ENCODE results near the gene ANKRD52. TPM values are rescaled to one million over a fixed set of nuclear protein-coding genes. Genes with fewer than 3 reads are reported as not detected.

The ANKRD52 gene
- total and polyA plus RNA-seq, 2 of the 8 experiments (the other 6 are each of a cell fraction or from before 2014, with no cell fraction given), result 14.0 to 36.3 TPM

GRCh38 chr12:56307221-56307965 lies 49.2 kb upstream of the ANKRD52 start:
- DNase-seq (ENCODE audit: low read depth in 1 of 2, low spot score in 2 of 2) (no peak), FAIRE-seq (no peak)
- Histone ChIP-seq H3K4me3 (ENCODE audit: extremely low read depth in 1 of 4, insufficient read depth in 2 of 4, low read depth in 3 of 4, low read length in 4 of 4) (no peak overlapping the region), H3K36me3 (ENCODE audit: control insufficient read depth in 2 of 4, insufficient read depth in 4 of 4, low read length in 3 of 4) (peaks cover 5 to 63% (median 46%) of the 10 kb centered on the region in 4 experiments; a peak in 7 of 8 replicates), H3K18ac (ENCODE audit: extremely low read depth, low read length) (no peak overlapping the region), H4K5ac (ENCODE audit: insufficient read length, low read depth, low read length) (no peak overlapping the region), H2BK120ac (replicated peaks; ENCODE audit: low read depth, low read length) (no peak overlapping the region), H2BK15ac (ENCODE audit: low read length) (no peak overlapping the region), H2BK12ac (ENCODE audit: low read depth, low read length) (no peak overlapping the region), H3K4me2 (ENCODE audit: insufficient read depth in 1 of 2, low read depth in 2 of 2, low read length in 2 of 2) (no peak overlapping the region), H3K9ac (replicated peaks in 1 of 4; ENCODE audit: extremely low read depth in 1 of 4, low read depth in 3 of 4, low read length in 3 of 4) (no peak overlapping the region), H3K23ac (ENCODE audit: insufficient read length) (no peak overlapping the region), H3K27me3 (replicated peaks in 1 of 4; ENCODE audit: control insufficient read depth in 3 of 4, extremely low read depth in 1 of 4, insufficient read depth in 3 of 4, low read length in 3 of 4) (no peaks in the 10 kb centered on the region), H2AFZ (ENCODE audit: low read length) (no peak overlapping the region), H2BK5ac (ENCODE audit: low read depth, low read length) (no peak overlapping the region), H4K91ac (replicated peaks; ENCODE audit: insufficient read length, low read length) (no peak overlapping the region), H4K20me1 (replicated peaks in 1 of 2; ENCODE audit: control insufficient read depth in 1 of 2, insufficient read depth in 2 of 2, low read length in 2 of 2) (no peaks in the 10 kb centered on the region), H3K79me1 (ENCODE audit: low read depth, low read length) (no peaks in the 10 kb centered on the region), H3K14ac (ENCODE audit: insufficient read length) (no peak overlapping the region), H3K23me2 (ENCODE audit: low read depth, low read length) (no peaks in the 10 kb centered on the region), H3K4ac (replicated peaks; ENCODE audit: insufficient read length, low read depth, low read length) (no peak overlapping the region), H3K4me1 (replicated peaks in 1 of 4; ENCODE audit: control insufficient read depth in 3 of 4, insufficient read depth in 4 of 4, low read length in 3 of 4) (no peaks in the 10 kb centered on the region), H3K56ac (replicated peaks; ENCODE audit: insufficient read length, low read depth, low read length) (no peak overlapping the region), H3K79me2 (ENCODE audit: control insufficient read depth in 1 of 2, insufficient read depth in 2 of 2, low read length in 2 of 2) (no peaks in the 10 kb centered on the region), H2AK5ac (ENCODE audit: low read depth, low read length) (no peak overlapping the region), H4K8ac (ENCODE audit: extremely low read depth, insufficient read depth, low read length) (no peak overlapping the region), H3K9me3 (ENCODE audit: insufficient read depth in 2 of 2, low read depth in 1 of 2, low read length in 1 of 2) (no peaks in the 10 kb centered on the region), H2BK20ac (ENCODE audit: low read length) (no peak overlapping the region), H3K27ac (ENCODE audit: low read depth, low read length) (no peak overlapping the region)
- no peak for TF ChIP-seq USF2 (IDR thresholded peaks at IDR 0.05; ENCODE audit: low read length)
- no peak for TF ChIP-seq KDM1A (IDR thresholded peaks at IDR 0.05; ENCODE audit: borderline replicate concordance, low read length)
- TF ChIP-seq ASH2L (IDR thresholded peaks at IDR 0.05; ENCODE audit: low read length), result no peak
- no peak for TF ChIP-seq POU5F1 (IDR thresholded peaks at IDR 0.05; ENCODE audit: low read depth, low read length)
- TF ChIP-seq EP300 (IDR thresholded peaks at IDR 0.05; ENCODE audit: borderline replicate concordance in 1 of 2, low read depth in 2 of 2, low read length in 2 of 2), result no peak
- no peak for TF ChIP-seq GABPA (IDR thresholded peaks at IDR 0.05; ENCODE audit: borderline replicate concordance, insufficient read depth, low read length)
- TF ChIP-seq PHF8 (conservative IDR thresholded peaks at IDR 0.05; ENCODE audit: low read depth, low read length), result no peak
- no peak for TF ChIP-seq MAFK (IDR thresholded peaks at IDR 0.05; ENCODE audit: low read depth, low read length)
- no peak for TF ChIP-seq BRCA1 (IDR thresholded peaks at IDR 0.05; ENCODE audit: low read depth, low read length)
- no peak for TF ChIP-seq CBX5 (IDR thresholded peaks at IDR 0.05; ENCODE audit: low read depth, low read length)
- no peak for TF ChIP-seq SIN3A (conservative IDR thresholded peaks at IDR 0.05 in 1 of 2, IDR thresholded peaks at IDR 0.05 in 1 of 2; ENCODE audit: low read depth in 1 of 2, low read length in 2 of 2)
- ChIA-PET POLR2A (ENCODE audit: partially characterized antibody) (interaction anchor here (0.6 to 1.9 kb wide), 6 partner anchors 8 to 142 kb away, joined by 3 to 6 read pairs (median 4); partner anchors contain the start of genes CNPY2 and TIMELESS), CTCF (ENCODE audit: partially characterized antibody) (interaction anchor here (1.0 to 2.1 kb wide), 2 partner anchors 10 to 188 kb away, joined by 3 to 12 read pairs; no protein-coding TSS in a partner anchor)
- WGBS, 2 experiments (ENCODE audit: extremely low coverage in 1 of 2, insufficient coverage in 1 of 2, insufficient read length in 1 of 2, insufficient replicate concordance in 2 of 2, low coverage in 1 of 2, low lambda C conversion rate in 2 of 2, missing lambda C conversion rate in 1 of 2), result 96% methylated on average over 7 of the region's 7 CpGs; no CpG with 5 or more reads in 1 of the 2 experiments

All from H1 (cell line).